ENCODE results near the gene TTC28. TPM values are rescaled to one million over a fixed set of nuclear protein-coding genes. Genes with fewer than 3 reads are reported as not detected.

The TTC28 gene
- total and polyA plus RNA-seq, 10 of the 15 experiments (the other 5 are each of a cell fraction or from before 2014, with no cell fraction given), result 0.15 to 8.4 (median 1.4) TPM

DNA sequence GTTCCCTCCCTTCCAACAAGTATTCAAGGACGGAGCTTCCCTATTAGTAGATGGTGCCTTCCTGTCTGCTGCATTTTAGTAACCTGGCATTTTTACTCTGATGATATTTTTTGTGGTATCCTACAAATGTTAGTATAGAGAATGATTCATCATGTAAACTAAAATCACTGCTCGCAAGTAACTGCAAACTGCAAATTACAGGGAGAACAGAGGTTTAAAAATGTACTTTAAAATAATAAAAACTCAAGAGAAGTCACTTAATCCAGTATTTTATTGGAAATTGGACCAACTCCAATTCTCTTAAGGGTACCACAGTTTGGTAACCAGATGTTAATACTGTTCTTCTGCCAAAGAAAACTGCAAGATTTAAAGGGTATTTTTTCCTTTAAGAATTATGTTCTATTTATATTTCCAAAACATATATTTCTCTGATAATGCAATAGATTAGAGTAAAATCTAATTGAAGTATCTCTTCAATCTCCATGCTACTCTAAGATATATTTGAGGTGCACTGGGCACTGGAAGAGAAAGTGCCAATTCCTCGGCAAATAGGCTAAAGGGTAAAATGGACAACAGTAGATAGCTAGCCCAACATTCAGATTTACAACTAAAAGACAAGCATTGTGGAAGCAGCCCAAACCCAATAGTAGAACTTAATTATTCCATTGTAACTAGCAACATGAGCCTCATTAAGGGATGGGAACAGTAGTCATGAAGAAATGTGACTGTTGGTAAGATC, 298.0 kb downstream of the TTC28 start:
- RAD21 ChIA-PET (ENCODE audit: unreplicated experiment), result no interaction called here
- no peak for DNase-seq (ENCODE audit: low read depth, low spot score)
- Histone ChIP-seq H3K4me1 (ENCODE audit: control insufficient read depth, insufficient read depth, low read length) (no peaks in the 10 kb centered on the region), H3K36me3 (ENCODE audit: control insufficient read depth in 2 of 2, insufficient read depth in 2 of 2, low read length in 1 of 2) (no peaks in the 10 kb centered on the region), H4K20me1 (ENCODE audit: control insufficient read depth, insufficient read depth) (no peaks in the 10 kb centered on the region), H3K9me3 (replicated peaks; ENCODE audit: control insufficient read depth, insufficient read depth, low read length) (no peaks in the 10 kb centered on the region), H3K27ac (ENCODE audit: control insufficient read depth, insufficient read depth) (no peak overlapping the region), H3K4me2 (ENCODE audit: control insufficient read depth, insufficient read depth) (no peak overlapping the region), H3K27me3 (replicated peaks in 1 of 2; ENCODE audit: control insufficient read depth in 2 of 2, insufficient read depth in 2 of 2, low read length in 1 of 2) (no peaks in the 10 kb centered on the region), H2AFZ (ENCODE audit: control insufficient read depth, low read depth, low read length) (no peak overlapping the region), H3K9ac (ENCODE audit: control insufficient read depth, insufficient read depth, low read length) (no peak overlapping the region), H3K4me3 (no peak overlapping the region), H3K79me2 (ENCODE audit: control insufficient read depth, insufficient read depth, low read length) (no peaks in the 10 kb centered on the region)
- ATAC-seq, result no peak
- in situ Hi-C loops (cut with MboI) (no loop called here), intact Hi-C loops (cut with micrococcal nuclease; ENCODE audit: unreplicated experiment) (no loop called here)
- SMC1A ChIA-PET (ENCODE audit: uncharacterized antibody, unreplicated experiment), result no interaction called here
- POLR2A ChIA-PET, result no interaction called here
- WGBS (ENCODE audit: insufficient coverage, insufficient replicate concordance, low lambda C conversion rate, missing lambda C conversion rate), result 35% methylated on average over 3 of the region's 3 CpGs
- no TSS peak for BruUV-seq (replicated peaks)
- CTCF ChIA-PET, result interaction anchor here (0.6 kb wide), 1 partner anchor 104 kb away, joined by 3 read pairs; no protein-coding TSS in a partner anchor
- no peak for FAIRE-seq
- TF ChIP-seq SREBF1 (IDR thresholded peaks at IDR 0.05; ENCODE audit: low read length) (no peak), TCF12 (IDR thresholded peaks at IDR 0.05; ENCODE audit: low read depth, low read length) (no peak), GABPA (IDR thresholded peaks at IDR 0.05; ENCODE audit: low read depth) (no peak), KDM1A (IDR thresholded peaks at IDR 0.05; ENCODE audit: borderline replicate concordance) (no peak), FOS (IDR thresholded peaks at IDR 0.05; ENCODE audit: borderline replicate concordance, extremely low read depth, insufficient read length) (no peak), EED (IDR thresholded peaks at IDR 0.05; ENCODE audit: low read depth) (no peak), JUND (IDR thresholded peaks at IDR 0.05; ENCODE audit: low read depth, low read length) (no peak), IRF5 (IDR thresholded peaks at IDR 0.05; ENCODE audit: borderline replicate concordance) (no peak), ZBTB4 (CRISPR knock-in tag; IDR thresholded peaks at IDR 0.05) (no peak), MYC (IDR thresholded peaks at IDR 0.05; ENCODE audit: insufficient read depth, insufficient read length, insufficient replicate concordance, low read length, severe bottlenecking) (no peak), IRF4 (IDR thresholded peaks at IDR 0.05; ENCODE audit: low read depth, low read length) (no peak), RFX5 (IDR thresholded peaks at IDR 0.05; ENCODE audit: low read depth, low read length) (no peak), BHLHE40 (IDR thresholded peaks at IDR 0.05; ENCODE audit: borderline replicate concordance in 1 of 2, low read depth in 2 of 2, low read length in 1 of 2) (no peak), NFXL1 (IDR thresholded peaks at IDR 0.05; ENCODE audit: borderline replicate concordance) (no peak), RB1 (IDR thresholded peaks at IDR 0.05; ENCODE audit: borderline replicate concordance) (no peak), POU2F2 (IDR thresholded peaks at IDR 0.05; ENCODE audit: borderline replicate concordance, low read depth, low read length) (no peak), PKNOX1 (IDR thresholded peaks at IDR 0.05) (no peak)
- TF ChIP-seq, protein P1, sequence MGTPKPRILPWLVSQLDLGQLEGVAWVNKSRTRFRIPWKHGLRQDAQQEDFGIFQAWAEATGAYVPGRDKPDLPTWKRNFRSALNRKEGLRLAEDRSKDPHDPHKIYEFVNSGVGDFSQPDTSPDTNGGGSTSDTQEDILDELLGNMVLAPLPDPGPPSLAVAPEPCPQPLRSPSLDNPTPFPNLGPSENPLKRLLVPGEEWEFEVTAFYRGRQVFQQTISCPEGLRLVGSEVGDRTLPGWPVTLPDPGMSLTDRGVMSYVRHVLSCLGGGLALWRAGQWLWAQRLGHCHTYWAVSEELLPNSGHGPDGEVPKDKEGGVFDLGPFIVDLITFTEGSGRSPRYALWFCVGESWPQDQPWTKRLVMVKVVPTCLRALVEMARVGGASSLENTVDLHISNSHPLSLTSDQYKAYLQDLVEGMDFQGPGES (IDR thresholded peaks at IDR 0.05), result no peak

Data from GM12878 (cell line).